Esophagus muscularis mucosa (tissue), 4 donors: ENCODE measurements around the gene LAMP5. TPM values are rescaled to one million over a fixed set of nuclear protein-coding genes. Genes with fewer than 3 reads are reported as not detected.

Experiments
- DNase-seq: peaks from one replicate; pipeline ENCODE4 v3.0.0-alpha.2; 2017; ENCODE audit errors: extremely low spot score
- H3K27ac ChIP-seq, 4 donors: fragments of 200-600 bp; sonication (generic); replicated peaks in 1 of 4; 1 replicate in 3 of 4; 2 replicates in 1 of 4; pipeline ENCODE4 v1.5.1; 2016 to 2019; ENCODE audit warnings: mild to moderate bottlenecking in 1 of 4
- H3K27me3 ChIP-seq, 4 donors: fragments of 200-600 bp; sonication (generic); one replicate each; pipeline versions ENCODE4 v1.5.1 to v1.6.0; 2016 to 2019
- H3K36me3 ChIP-seq, 4 donors: fragments of 200-600 bp; sonication (generic); one replicate each; pipeline ENCODE4 v1.5.1; 2016 to 2019
- H3K4me1 ChIP-seq, 4 donors: fragments of 200-600 bp; sonication (generic); one replicate each; pipeline ENCODE4 v1.5.1; 2016 to 2019
- H3K4me3 ChIP-seq, 4 donors: fragments of 200-600 bp; sonication (generic); 1 replicate in 2 of 4; 2 replicates in 2 of 4; pipeline ENCODE4 v1.5.1; 2016 to 2019; ENCODE audit warnings: mild to moderate bottlenecking in 4 of 4, moderate library complexity in 1 of 4
- H3K9me3 ChIP-seq, 4 donors: fragments of 200-600 bp; sonication (generic); 1 replicate in 3 of 4; 2 replicates in 1 of 4; pipeline ENCODE4 v1.5.1; 2016 to 2019
- CTCF ChIP-seq, 3 experiments: fragments of 200-600 bp in 2 of 3; fragments of 450-650 bp in 1 of 3; sonication (generic) in 2 of 3; IDR thresholded peaks; one replicate each; pipeline ENCODE4 v1.5.1; 2017 to 2019; ENCODE audit warnings: antibody characterized with exemption in 3 of 3, mild to moderate bottlenecking in 2 of 3, moderate library complexity in 1 of 3
- EP300 ChIP-seq: sonication (generic); formaldehyde crosslinking; IDR thresholded peaks from one replicate; pipeline ENCODE4 v1.6.1; 2017; ENCODE audit warnings: antibody characterized with exemption
- POLR2A ChIP-seq: fragments of 450-650 bp; IDR thresholded peaks from one replicate; pipeline ENCODE4 v1.6.1; 2017; ENCODE audit warnings: antibody characterized with exemption, moderate library complexity, mild to moderate bottlenecking, low read depth
- POLR2AphosphoS5 ChIP-seq, 2 donors: sonication (generic); formaldehyde crosslinking; IDR thresholded peaks; one replicate each; pipeline ENCODE4 v1.6.1; 2017; ENCODE audit warnings: antibody characterized with exemption in 2 of 2
- WGBS: methylation state at CpG from one replicate; pipeline ENCODE4 v1.1.5; 2018; 5-methylcytosine and 5-hydroxymethylcytosine counted together
- intact Hi-C: fragments of 100-400 bp; cut with DNase I; formaldehyde crosslinking; loops from one replicate; pipeline ENCODE4 v1.15.1; 2023
- total RNA-seq, 4 donors: library from RNA; depleted of rRNA; stranded (reverse); fragments of >200 nt; gene quantifications; one replicate each; pipeline versions ENCODE4 v1.1.0 to v1.2.1, GENCODE V29; 2016

Gene LAMP5
- total RNA-seq, 4 donors from 2014 or later: 0.17 TPM; not detected in 3

GRCh38 chr20:9507544-9508239 is 6.7 kb upstream of the LAMP5 start:
- no peaks in the 10 kb centered on the region for H3K36me3 ChIP-seq
- WGBS: 18% methylated on average over 16 of the region's 37 CpGs
- H3K4me3 ChIP-seq: no peak overlapping the region
- no peak for DNase-seq
- intact Hi-C loops: no loop called here
- peaks cover 0 to 70% (median 12%) of the 10 kb centered on the region in 4 donors for H3K27me3 ChIP-seq
- H3K4me1 ChIP-seq: peaks cover 4 to 30% (median 25%) of the 10 kb centered on the region in 4 donors
- TF ChIP-seq CTCF (IDR thresholded peaks at IDR 0.05): no peak
- TF ChIP-seq POLR2A: no peak
- no peak for TF ChIP-seq POLR2AphosphoS5 (IDR thresholded peaks at IDR 0.05)
- TF ChIP-seq EP300: no peak
- H3K27ac ChIP-seq: no peak overlapping the region
- H3K9me3 ChIP-seq: no peaks in the 10 kb centered on the region

GRCh38 chr20:9508240-9508661 is 6.1 kb upstream of the LAMP5 start:
- Histone ChIP-seq H3K27me3 (peaks cover 0 to 70% (median 12%) of the 10 kb centered on the region in 4 donors), H3K4me3 (no peak overlapping the region), H3K4me1 (peaks cover 4 to 30% (median 25%) of the 10 kb centered on the region in 4 donors), H3K27ac (no peak overlapping the region), H3K9me3 (no peaks in the 10 kb centered on the region), H3K36me3 (no peaks in the 10 kb centered on the region)
- TF ChIP-seq EP300 (no peak), POLR2A (no peak), POLR2AphosphoS5 (IDR thresholded peaks at IDR 0.05) (no peak), CTCF (IDR thresholded peaks at IDR 0.05) (no peak)
- WGBS: 10% methylated on average over 23 of the region's 23 CpGs
- intact Hi-C loops: no loop called here
- DNase-seq: no peak

GRCh38 chr20:9508696-9509178 is 5.7 kb upstream of the LAMP5 start:
- Histone ChIP-seq H3K27ac (no peak overlapping the region), H3K36me3 (no peaks in the 10 kb centered on the region), H3K4me1 (peaks cover 4 to 30% (median 25%) of the 10 kb centered on the region in 4 donors), H3K9me3 (no peaks in the 10 kb centered on the region), H3K4me3 (no peak overlapping the region), H3K27me3 (peaks cover 0 to 72% (median 12%) of the 10 kb centered on the region in 4 donors)
- WGBS: 10% methylated on average over 30 of the region's 30 CpGs
- DNase-seq: no peak
- no peak for TF ChIP-seq EP300
- TF ChIP-seq POLR2AphosphoS5 (IDR thresholded peaks at IDR 0.05): no peak
- TF ChIP-seq CTCF (IDR thresholded peaks at IDR 0.05): no peak
- TF ChIP-seq POLR2A: no peak
- intact Hi-C loops: no loop called here

DNA sequence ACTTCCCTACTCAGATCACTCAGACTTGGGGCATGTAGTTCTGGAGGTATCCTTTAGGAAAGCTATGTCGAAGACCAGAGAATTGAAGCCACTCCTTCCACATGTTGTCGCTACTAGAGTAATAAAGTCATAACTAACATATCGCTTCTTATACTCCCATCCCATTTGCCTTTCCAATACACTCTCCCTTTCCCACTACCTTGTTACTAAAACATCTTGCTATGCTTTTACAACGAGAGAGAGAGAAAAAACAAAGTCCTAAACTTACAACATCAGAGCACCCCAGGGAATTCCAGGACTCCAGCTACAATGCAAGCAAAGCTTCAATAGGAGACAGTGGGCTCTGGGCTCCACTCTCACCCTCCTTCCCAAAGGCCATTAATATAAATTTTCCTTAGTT is 5.1 kb upstream of the LAMP5 start:
- Histone ChIP-seq H3K27me3 (peaks cover 0 to 77% (median 12%) of the 10 kb centered on the region in 4 donors), H3K27ac (no peak overlapping the region), H3K36me3 (no peaks in the 10 kb centered on the region), H3K4me1 (peaks cover 4 to 33% (median 26%) of the 10 kb centered on the region in 4 donors), H3K9me3 (no peaks in the 10 kb centered on the region), H3K4me3 (no peak overlapping the region)
- WGBS: 37% methylated on average over 4 of the region's 4 CpGs
- no peak for DNase-seq
- intact Hi-C loops: no loop called here
- TF ChIP-seq POLR2A: no peak
- no peak for TF ChIP-seq EP300
- TF ChIP-seq CTCF (IDR thresholded peaks at IDR 0.05): no peak
- no peak for TF ChIP-seq POLR2AphosphoS5 (IDR thresholded peaks at IDR 0.05)
